Skeletal muscle tissue (tissue), 4 donors: ENCODE results near the gene DAB2IP. TPM values are rescaled to one million over a fixed set of nuclear protein-coding genes. Genes with fewer than 3 reads are reported as not detected.

Source experiments
- H3K27ac ChIP-seq: one replicate; pipeline ENCODE4 v1.7.0; 2013; ENCODE audit warnings: mild to moderate bottlenecking, low read depth, low read length, inconsistent platforms
- H3K27me3 ChIP-seq, 3 donors: one replicate each; pipeline ENCODE4 v1.7.0; 2013; ENCODE audit warnings: low read length in 3 of 3; ENCODE audit not compliant: control insufficient read depth in 3 of 3, insufficient read depth in 3 of 3
- H3K36me3 ChIP-seq, 3 donors: one replicate each; pipeline ENCODE4 v1.7.0; 2013; ENCODE audit warnings: low read length in 3 of 3; ENCODE audit not compliant: control insufficient read depth in 3 of 3, insufficient read depth in 3 of 3
- H3K4me1 ChIP-seq, 3 donors: one replicate each; pipeline ENCODE4 v1.7.0; 2013; ENCODE audit warnings: low read length in 3 of 3, mild to moderate bottlenecking in 3 of 3; ENCODE audit not compliant: control insufficient read depth in 3 of 3, insufficient read depth in 3 of 3
- H3K4me3 ChIP-seq, 3 donors: one replicate each; pipeline ENCODE4 v1.7.0; 2013; ENCODE audit warnings: low read length in 3 of 3
- H3K9ac ChIP-seq, 3 donors: one replicate each; pipeline ENCODE4 v1.7.0; 2013; ENCODE audit warnings: low read length in 3 of 3, mild to moderate bottlenecking in 3 of 3, moderate library complexity in 2 of 3, low read depth in 1 of 3
- H3K9me3 ChIP-seq, 3 donors: one replicate each; pipeline ENCODE4 v1.7.0; 2013; ENCODE audit warnings: low read length in 3 of 3; ENCODE audit not compliant: control insufficient read depth in 3 of 3
- total RNA-seq: library from RNA; depleted of rRNA; stranded (reverse); fragments of >200 nt; gene quantifications from one replicate; pipeline ENCODE4 v1.2.3, GENCODE V29; 2014
- donor health status: Osteomylitis.

The DAB2IP gene
- total RNA-seq, 1 donor from 2014 or later, result 12.5 TPM

- Histone ChIP-seq H3K27me3 (no peaks in the 10 kb centered on the region), H3K36me3 (peaks cover 0 to 4% (median 0%) of the 10 kb centered on the region in 3 donors), H3K4me1 (peaks cover 85 to 96% (median 96%) of the 10 kb centered on the region in 3 donors), H3K9ac (peak overlapping the region in 2 of 3 donors; percentile 21 to 57), H3K9me3 (no peaks in the 10 kb centered on the region), H3K4me3 (peak overlapping the region in 1 of 3 donors; percentile 29), H3K27ac (peak overlapping the region; percentile 47)
Observed at GRCh38 chr9:121751686-121752445, 100.4 kb downstream of the DAB2IP start.

GRCh38 chr9:121752929-121753328 is 101.5 kb downstream of the DAB2IP start:
- Histone ChIP-seq H3K27ac (no peak overlapping the region), H3K4me3 (no peak overlapping the region), H3K4me1 (peaks cover 89 to 98% (median 96%) of the 10 kb centered on the region in 3 donors), H3K9ac (peak overlapping the region in 2 of 3 donors; percentile 40 to 57), H3K27me3 (no peaks in the 10 kb centered on the region), H3K36me3 (peaks cover 0 to 8% (median 4%) of the 10 kb centered on the region in 3 donors), H3K9me3 (no peaks in the 10 kb centered on the region)

GRCh38 chr9:121753802-121754654 is 102.6 kb downstream of the DAB2IP start:
- H3K27me3 ChIP-seq, result no peaks in the 10 kb centered on the region
- no peak overlapping the region for H3K4me3 ChIP-seq
- H3K4me1 ChIP-seq, result peaks cover 78 to 87% (median 87%) of the 10 kb centered on the region in 3 donors
- no peak overlapping the region for H3K27ac ChIP-seq
- H3K9ac ChIP-seq, result peak overlapping the region in 2 of 3 donors; percentile 62 to 66
- H3K36me3 ChIP-seq, result peaks cover 9 to 18% (median 15%) of the 10 kb centered on the region in 3 donors
- no peaks in the 10 kb centered on the region for H3K9me3 ChIP-seq

GRCh38 chr9:121754655-121755436 is 103.4 kb downstream of the DAB2IP start:
- H3K9me3 ChIP-seq, result no peaks in the 10 kb centered on the region
- H3K27me3 ChIP-seq, result no peaks in the 10 kb centered on the region
- H3K36me3 ChIP-seq, result peaks cover 17 to 26% (median 22%) of the 10 kb centered on the region in 3 donors
- H3K4me1 ChIP-seq, result peaks cover 70 to 79% (median 78%) of the 10 kb centered on the region in 3 donors
- H3K9ac ChIP-seq, result peak overlapping the region in 1 of 3 donors; percentile 62
- no peak overlapping the region for H3K27ac ChIP-seq
- no peak overlapping the region for H3K4me3 ChIP-seq

GRCh38 chr9:121755581-121755980 is 104.1 kb downstream of the DAB2IP start:
- Histone ChIP-seq H3K4me1 (peaks cover 63 to 72% (median 71%) of the 10 kb centered on the region in 3 donors), H3K27me3 (no peaks in the 10 kb centered on the region), H3K27ac (no peak overlapping the region), H3K9ac (peak overlapping the region in 2 of 3 donors; percentile 10 to 40), H3K9me3 (no peaks in the 10 kb centered on the region), H3K36me3 (peaks cover 24 to 34% (median 29%) of the 10 kb centered on the region in 3 donors), H3K4me3 (no peak overlapping the region)

- H3K9me3 ChIP-seq, result no peaks in the 10 kb centered on the region
- H3K27me3 ChIP-seq, result no peaks in the 10 kb centered on the region
- peaks cover 53 to 64% (median 60%) of the 10 kb centered on the region in 3 donors for H3K4me1 ChIP-seq
- no peak overlapping the region for H3K4me3 ChIP-seq
- H3K27ac ChIP-seq, result no peak overlapping the region
- H3K36me3 ChIP-seq, result peaks cover 33 to 43% (median 40%) of the 10 kb centered on the region in 3 donors
- H3K9ac ChIP-seq, result peak overlapping the region in 2 of 3 donors; percentile 5 to 50
Observed at GRCh38 chr9:121756474-121757280, 105.2 kb downstream of the DAB2IP start.

- Histone ChIP-seq H3K9me3 (no peaks in the 10 kb centered on the region), H3K27me3 (no peaks in the 10 kb centered on the region), H3K36me3 (peaks cover 33 to 45% (median 43%) of the 10 kb centered on the region in 3 donors), H3K27ac (no peak overlapping the region), H3K4me3 (no peak overlapping the region), H3K4me1 (peaks cover 48 to 58% (median 55%) of the 10 kb centered on the region in 3 donors), H3K9ac (peak overlapping the region in 1 of 3 donors; percentile 50)
Observed at GRCh38 chr9:121757281-121757585, 105.8 kb downstream of the DAB2IP start.

- no peak overlapping the region for H3K4me3 ChIP-seq
- H3K9me3 ChIP-seq, result no peaks in the 10 kb centered on the region
- peaks cover 34 to 46% (median 41%) of the 10 kb centered on the region in 3 donors for H3K4me1 ChIP-seq
- H3K36me3 ChIP-seq, result peaks cover 39 to 57% (median 49%) of the 10 kb centered on the region in 3 donors
- no peak overlapping the region for H3K27ac ChIP-seq
- H3K9ac ChIP-seq, result peak overlapping the region in 1 of 3 donors; percentile 8
- H3K27me3 ChIP-seq, result no peaks in the 10 kb centered on the region
Observed at GRCh38 chr9:121758693-121759092, 107.3 kb downstream of the DAB2IP start.

- Histone ChIP-seq H3K36me3 (peaks cover 47 to 69% (median 61%) of the 10 kb centered on the region in 3 donors), H3K27ac (no peak overlapping the region), H3K9me3 (no peaks in the 10 kb centered on the region), H3K27me3 (no peaks in the 10 kb centered on the region), H3K9ac (no peak overlapping the region), H3K4me3 (no peak overlapping the region), H3K4me1 (peaks cover 33 to 46% (median 40%) of the 10 kb centered on the region in 3 donors)
Observed at GRCh38 chr9:121759996-121760395, 108.6 kb downstream of the DAB2IP start.
